GM23338 (cell line): ENCODE measurements around the gene MALSU1. TPM values are rescaled to one million over a fixed set of nuclear protein-coding genes. Genes with fewer than 3 reads are reported as not detected.

Experiments used
- ATAC-seq: fragments of 200-7000 bp; cut with Tn5 transposase; 3 replicates; pipeline ENCODE4 v1.9.1; 2020
- DNase-seq: peaks from one replicate; pipeline ENCODE4 v3.0.0-alpha.2; 2015; ENCODE audit warnings: low spot score
- H2AFZ ChIP-seq: fragments of 200-600 bp; sonication (generic); 2 replicates; pipeline ENCODE4 v1.8.0; 2016; ENCODE audit warnings: antibody characterized with exemption, mild to moderate bottlenecking, moderate library complexity
- H3F3A ChIP-seq: fragments of 200-600 bp; sonication (generic); replicated peaks from 2 replicates; pipeline ENCODE4 v1.8.0; 2017; ENCODE audit warnings: antibody characterized with exemption, mixed run types, low read depth
- H3K27ac ChIP-seq: fragments of 200-600 bp; sonication (generic); 2 replicates; pipeline ENCODE4 v1.6.1; 2016; ENCODE audit warnings: low read depth
- H3K27me3 ChIP-seq: fragments of 200-600 bp; sonication (generic); 2 replicates; pipeline ENCODE4 v1.8.0; 2016; ENCODE audit warnings: mild to moderate bottlenecking, mixed run types, moderate library complexity; ENCODE audit not compliant: insufficient read depth
- H3K36me3 ChIP-seq: fragments of 200-600 bp; sonication (generic); 2 replicates; pipeline ENCODE4 v1.8.0; 2016; ENCODE audit warnings: mild to moderate bottlenecking; ENCODE audit not compliant: insufficient read depth
- H3K4me1 ChIP-seq: fragments of 200-600 bp; sonication (generic); 2 replicates; pipeline ENCODE4 v1.8.0; 2016; ENCODE audit warnings: mild to moderate bottlenecking, moderate library complexity; ENCODE audit not compliant: insufficient read depth
- H3K4me2 ChIP-seq: fragments of 200-600 bp; sonication (generic); 2 replicates; pipeline ENCODE4 v1.7.1; 2017; ENCODE audit warnings: mixed run types
- H3K4me3 ChIP-seq: fragments of 200-600 bp; sonication (generic); 2 replicates; pipeline ENCODE4 v1.6.1; 2016; ENCODE audit warnings: mixed run types
- H3K79me2 ChIP-seq: fragments of 200-600 bp; sonication (generic); replicated peaks from 2 replicates; pipeline ENCODE4 v1.8.0; 2017; ENCODE audit warnings: mild to moderate bottlenecking; ENCODE audit not compliant: insufficient read depth
- H3K9me2 ChIP-seq: fragments of 200-600 bp; sonication (generic); 2 replicates; pipeline ENCODE4 v1.8.0; 2017; ENCODE audit not compliant: insufficient read depth
- H4K20me1 ChIP-seq: fragments of 200-600 bp; sonication (generic); replicated peaks from 2 replicates; pipeline ENCODE4 v1.8.0; 2017; ENCODE audit warnings: mild to moderate bottlenecking; ENCODE audit not compliant: insufficient read depth
- H3K27ac Mint-ChIP-seq: 2 replicates; pipeline ENCODE4 v1.8.0; 2020; ENCODE audit warnings: inconsistent platforms, mild to moderate bottlenecking, moderate library complexity, mixed read lengths
- H3K27me3 Mint-ChIP-seq: 3 replicates; pipeline ENCODE4 v1.8.0; 2022; ENCODE audit warnings: low read depth, mild to moderate bottlenecking, moderate library complexity, mixed read lengths, inconsistent platforms; ENCODE audit not compliant: insufficient read depth, poor library complexity
- H3K36me3 Mint-ChIP-seq: 3 replicates; pipeline ENCODE4 v1.8.0; 2021; ENCODE audit warnings: low read depth, mild to moderate bottlenecking, inconsistent platforms, moderate library complexity, mixed read lengths
- H3K4me1 Mint-ChIP-seq: 3 replicates; pipeline ENCODE4 v1.8.0; 2020; ENCODE audit warnings: mild to moderate bottlenecking, inconsistent platforms, mixed read lengths
- H3K4me3 Mint-ChIP-seq: 3 replicates; pipeline ENCODE4 v1.8.0; 2021; ENCODE audit warnings: moderate library complexity, mild to moderate bottlenecking, inconsistent platforms, mixed read lengths
- H3K9me3 Mint-ChIP-seq: 3 replicates; pipeline ENCODE4 v1.8.0; 2020; ENCODE audit warnings: moderate library complexity, mild to moderate bottlenecking, inconsistent platforms, mixed read lengths
- CREB1 ChIP-seq: fragments of 250-450 bp; sonication (Bioruptor Pico); IDR thresholded peaks from 2 replicates; pipeline ENCODE4 v1.5.0; 2020; ENCODE audit warnings: low read depth, mild to moderate bottlenecking, moderate library complexity
- EZH2 ChIP-seq: fragments of 200-600 bp; sonication (generic); IDR thresholded peaks from one replicate; pipeline ENCODE4 v1.8.0; 2017; ENCODE audit warnings: antibody characterized with exemption, mild to moderate bottlenecking, low read depth; ENCODE audit not compliant: unreplicated experiment
- EZH2phosphoT487 ChIP-seq: fragments of 200-600 bp; sonication (generic); IDR thresholded peaks from one replicate; pipeline ENCODE4 v1.8.1; 2018; ENCODE audit warnings: antibody characterized with exemption; ENCODE audit not compliant: unreplicated experiment
- JUNB ChIP-seq: IDR thresholded peaks from one replicate; pipeline ENCODE4 v1.6.1; 2016; ENCODE audit warnings: antibody characterized with exemption; ENCODE audit not compliant: unreplicated experiment
- NANOG ChIP-seq: IDR thresholded peaks from 2 replicates; pipeline ENCODE4 v1.6.1; 2016; ENCODE audit warnings: antibody characterized with exemption, borderline replicate concordance
- POLR2AphosphoS5 ChIP-seq: IDR thresholded peaks from 2 replicates; pipeline ENCODE4 v1.6.1; 2016; ENCODE audit warnings: antibody characterized with exemption, low read depth
- REST ChIP-seq: IDR thresholded peaks from one replicate; pipeline ENCODE4 v1.6.1; 2018; ENCODE audit warnings: antibody characterized with exemption; ENCODE audit not compliant: unreplicated experiment
- STAT1 ChIP-seq: IDR thresholded peaks from one replicate; pipeline ENCODE4 v1.6.1; 2016; ENCODE audit warnings: antibody characterized with exemption; ENCODE audit not compliant: unreplicated experiment
- ZNF114 ChIP-seq: fragments of 250-450 bp; sonication (Bioruptor Pico); IDR thresholded peaks from 2 replicates; pipeline ENCODE4 v1.5.0; 2020; ENCODE audit warnings: mild to moderate bottlenecking, moderate library complexity
- ZNF331 ChIP-seq: fragments of 250-450 bp; sonication (Bioruptor Pico); IDR thresholded peaks from 2 replicates; pipeline ENCODE4 v1.5.0; 2020; ENCODE audit warnings: low read depth, mild to moderate bottlenecking, moderate library complexity
- ZNF462 ChIP-seq: fragments of 250-450 bp; sonication (Bioruptor Pico); IDR thresholded peaks from 2 replicates; pipeline ENCODE4 v1.5.0; 2020; ENCODE audit warnings: mild to moderate bottlenecking, moderate library complexity
- polyA plus RNA-seq: library from polyadenylated mRNA; unstranded; fragments of >200 nt; fragmentation: Nextera tagmentation; extraction: Ambion mirVana; gene quantifications from 2 replicates; pipeline ENCODE4 v1.2.1, GENCODE V29; 2016
- total RNA-seq: library from RNA; depleted of rRNA; stranded (reverse); fragments of >200 nt; shearing (Covaris generic); gene quantifications from 2 replicates; pipeline ENCODE4 v1.2.3, GENCODE V29; 2014
- TF ChIP-seq, protein P1 (sequence below): IDR thresholded peaks from 2 replicates; pipeline ENCODE4 v1.6.1; 2016; ENCODE audit warnings: antibody characterized with exemption
- TF ChIP-seq, protein P2 (sequence below), 2 experiments: fragments of 200-600 bp in 1 of 2; sonication (generic) in 1 of 2; conservative IDR thresholded peaks; 2 replicates each; pipeline versions ENCODE4 v1.5.1 to v1.6.1; 2016 to 2017; ENCODE audit warnings: antibody characterized with exemption in 2 of 2, low read depth in 2 of 2, mild to moderate bottlenecking in 2 of 2, moderate library complexity in 1 of 2

MALSU1 gene
- total and polyA plus RNA-seq, 2 experiments from 2014 or later = 96.8 to 209 TPM

- Histone ChIP-seq H2AFZ (peak overlapping the region; percentile 85), H3K27ac (peak overlapping the region; percentile 76; the same call in 1 of the 2 replicates), H4K20me1 (peaks cover 24% of the 10 kb centered on the region; the same call in 1 of the 2 replicates), H3F3A (no peaks in the 10 kb centered on the region), H3K27me3 (no peaks in the 10 kb centered on the region), H3K79me2 (peaks cover 39% of the 10 kb centered on the region), H3K4me3 (peak overlapping the region; percentile 78), H3K36me3 (peaks cover 6% of the 10 kb centered on the region; the same call in 1 of the 2 replicates), H3K4me1 (peaks cover 8% of the 10 kb centered on the region), H3K9me2 (no peaks in the 10 kb centered on the region), H3K4me2 (peak overlapping the region; percentile 68)
- H3K27me3 Mint-ChIP-seq = peaks cover 12% of the 10 kb centered on the region
- no peaks in the 10 kb centered on the region for H3K9me3 Mint-ChIP-seq
- peak; percentile 27 for DNase-seq
- peaks cover 17% of the 10 kb centered on the region for H3K36me3 Mint-ChIP-seq
- H3K4me3 Mint-ChIP-seq = peak overlapping the region; percentile 88
- ATAC-seq = peak; percentile 11; the same call in 2 of the 3 replicates
- H3K27ac Mint-ChIP-seq = peak overlapping the region; percentile 96; the same call in 1 of the 2 replicates
- H3K4me1 Mint-ChIP-seq = peaks cover 11% of the 10 kb centered on the region
- TF ChIP-seq EZH2 (no peak), ZNF114 (CRISPR knock-in tag) (no peak), ZNF462 (CRISPR knock-in tag) (no peak), EZH2phosphoT487 (no peak), STAT1 (no peak), REST (no peak), ZNF331 (CRISPR knock-in tag) (no peak), POLR2AphosphoS5 (no peak), JUNB (no peak), CREB1 (CRISPR knock-in tag) (no peak), NANOG (no peak)
- TF ChIP-seq, protein P1, sequence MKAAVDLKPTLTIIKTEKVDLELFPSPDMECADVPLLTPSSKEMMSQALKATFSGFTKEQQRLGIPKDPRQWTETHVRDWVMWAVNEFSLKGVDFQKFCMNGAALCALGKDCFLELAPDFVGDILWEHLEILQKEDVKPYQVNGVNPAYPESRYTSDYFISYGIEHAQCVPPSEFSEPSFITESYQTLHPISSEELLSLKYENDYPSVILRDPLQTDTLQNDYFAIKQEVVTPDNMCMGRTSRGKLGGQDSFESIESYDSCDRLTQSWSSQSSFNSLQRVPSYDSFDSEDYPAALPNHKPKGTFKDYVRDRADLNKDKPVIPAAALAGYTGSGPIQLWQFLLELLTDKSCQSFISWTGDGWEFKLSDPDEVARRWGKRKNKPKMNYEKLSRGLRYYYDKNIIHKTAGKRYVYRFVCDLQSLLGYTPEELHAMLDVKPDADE = no peak
- TF ChIP-seq, protein P2, sequence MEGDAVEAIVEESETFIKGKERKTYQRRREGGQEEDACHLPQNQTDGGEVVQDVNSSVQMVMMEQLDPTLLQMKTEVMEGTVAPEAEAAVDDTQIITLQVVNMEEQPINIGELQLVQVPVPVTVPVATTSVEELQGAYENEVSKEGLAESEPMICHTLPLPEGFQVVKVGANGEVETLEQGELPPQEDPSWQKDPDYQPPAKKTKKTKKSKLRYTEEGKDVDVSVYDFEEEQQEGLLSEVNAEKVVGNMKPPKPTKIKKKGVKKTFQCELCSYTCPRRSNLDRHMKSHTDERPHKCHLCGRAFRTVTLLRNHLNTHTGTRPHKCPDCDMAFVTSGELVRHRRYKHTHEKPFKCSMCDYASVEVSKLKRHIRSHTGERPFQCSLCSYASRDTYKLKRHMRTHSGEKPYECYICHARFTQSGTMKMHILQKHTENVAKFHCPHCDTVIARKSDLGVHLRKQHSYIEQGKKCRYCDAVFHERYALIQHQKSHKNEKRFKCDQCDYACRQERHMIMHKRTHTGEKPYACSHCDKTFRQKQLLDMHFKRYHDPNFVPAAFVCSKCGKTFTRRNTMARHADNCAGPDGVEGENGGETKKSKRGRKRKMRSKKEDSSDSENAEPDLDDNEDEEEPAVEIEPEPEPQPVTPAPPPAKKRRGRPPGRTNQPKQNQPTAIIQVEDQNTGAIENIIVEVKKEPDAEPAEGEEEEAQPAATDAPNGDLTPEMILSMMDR (conservative IDR thresholded peaks at IDR 0.05; ENCODE audit: low read depth in 2 of 2) = no peak
Measured at GRCh38 chr7:23298141-23298881, 828 bp upstream of the MALSU1 start.
